NT2/D1 (cell line): ENCODE measurements around the gene COL21A1.

Source experiments
- SUZ12 ChIP-seq: IDR thresholded peaks from 2 replicates; pipeline ENCODE4 v1.6.1; 2011; ENCODE audit not compliant: insufficient read length, insufficient read depth; ENCODE audit errors: extremely low read depth
- YY1 ChIP-seq: IDR thresholded peaks from 2 replicates; pipeline ENCODE4 v1.6.1; 2011; ENCODE audit not compliant: insufficient read length, insufficient read depth
- ZNF274 ChIP-seq: IDR thresholded peaks from 2 replicates; pipeline ENCODE4 v1.6.1; 2011; ENCODE audit warnings: mild to moderate bottlenecking, low read depth, low read length

DNA sequence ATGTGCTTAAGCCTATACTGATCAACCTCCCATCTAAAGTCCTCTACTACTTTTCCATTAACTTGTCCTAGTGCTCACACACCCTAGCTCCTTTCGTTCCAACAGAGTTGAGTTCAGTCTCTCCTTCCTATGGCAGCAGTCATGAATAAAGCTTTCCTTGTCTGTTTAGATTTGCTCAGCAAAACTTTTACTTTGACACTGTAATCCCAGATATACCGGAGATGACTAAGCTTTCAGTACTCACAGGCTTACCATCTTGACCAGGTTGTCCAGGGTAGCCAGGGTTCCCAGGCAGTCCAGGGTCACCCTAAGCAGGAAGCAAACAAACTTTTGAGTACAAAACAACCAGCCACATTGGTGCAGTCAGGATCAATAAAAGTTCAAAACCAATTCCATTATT, 90.7 kb downstream of the COL21A1 start:
- TF ChIP-seq YY1 (no peak), ZNF274 (no peak), SUZ12 (no peak)
